ENCODE results near the gene GABBR1.

GRCh38 chr6:29554764-29555163 lies 78.2 kb downstream of the GABBR1 start:
- no peak for TF ChIP-seq POLR2AphosphoS5 (IDR thresholded peaks at IDR 0.05)
- TF ChIP-seq CTCF (IDR thresholded peaks at IDR 0.05): no peak
- TF ChIP-seq EP300 (IDR thresholded peaks at IDR 0.05; ENCODE audit: low read depth): no peak
- TF ChIP-seq POLR2A (IDR thresholded peaks at IDR 0.05): no peak
